ENCODE data around the gene MASP1.

- no peak for TF ChIP-seq EP300 (IDR thresholded peaks at IDR 0.05; ENCODE audit: borderline replicate concordance)
- no peak for TF ChIP-seq CEBPB (IDR thresholded peaks at IDR 0.05)
- TF ChIP-seq NFIC (IDR thresholded peaks at IDR 0.05), result no peak
- TF ChIP-seq, protein P1, sequence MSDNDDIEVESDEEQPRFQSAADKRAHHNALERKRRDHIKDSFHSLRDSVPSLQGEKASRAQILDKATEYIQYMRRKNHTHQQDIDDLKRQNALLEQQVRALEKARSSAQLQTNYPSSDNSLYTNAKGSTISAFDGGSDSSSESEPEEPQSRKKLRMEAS (IDR thresholded peaks at IDR 0.05), result no peak
- TF ChIP-seq, protein P2, sequence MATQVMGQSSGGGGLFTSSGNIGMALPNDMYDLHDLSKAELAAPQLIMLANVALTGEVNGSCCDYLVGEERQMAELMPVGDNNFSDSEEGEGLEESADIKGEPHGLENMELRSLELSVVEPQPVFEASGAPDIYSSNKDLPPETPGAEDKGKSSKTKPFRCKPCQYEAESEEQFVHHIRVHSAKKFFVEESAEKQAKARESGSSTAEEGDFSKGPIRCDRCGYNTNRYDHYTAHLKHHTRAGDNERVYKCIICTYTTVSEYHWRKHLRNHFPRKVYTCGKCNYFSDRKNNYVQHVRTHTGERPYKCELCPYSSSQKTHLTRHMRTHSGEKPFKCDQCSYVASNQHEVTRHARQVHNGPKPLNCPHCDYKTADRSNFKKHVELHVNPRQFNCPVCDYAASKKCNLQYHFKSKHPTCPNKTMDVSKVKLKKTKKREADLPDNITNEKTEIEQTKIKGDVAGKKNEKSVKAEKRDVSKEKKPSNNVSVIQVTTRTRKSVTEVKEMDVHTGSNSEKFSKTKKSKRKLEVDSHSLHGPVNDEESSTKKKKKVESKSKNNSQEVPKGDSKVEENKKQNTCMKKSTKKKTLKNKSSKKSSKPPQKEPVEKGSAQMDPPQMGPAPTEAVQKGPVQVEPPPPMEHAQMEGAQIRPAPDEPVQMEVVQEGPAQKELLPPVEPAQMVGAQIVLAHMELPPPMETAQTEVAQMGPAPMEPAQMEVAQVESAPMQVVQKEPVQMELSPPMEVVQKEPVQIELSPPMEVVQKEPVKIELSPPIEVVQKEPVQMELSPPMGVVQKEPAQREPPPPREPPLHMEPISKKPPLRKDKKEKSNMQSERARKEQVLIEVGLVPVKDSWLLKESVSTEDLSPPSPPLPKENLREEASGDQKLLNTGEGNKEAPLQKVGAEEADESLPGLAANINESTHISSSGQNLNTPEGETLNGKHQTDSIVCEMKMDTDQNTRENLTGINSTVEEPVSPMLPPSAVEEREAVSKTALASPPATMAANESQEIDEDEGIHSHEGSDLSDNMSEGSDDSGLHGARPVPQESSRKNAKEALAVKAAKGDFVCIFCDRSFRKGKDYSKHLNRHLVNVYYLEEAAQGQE (IDR thresholded peaks at IDR 0.05; ENCODE audit: low read depth), result no peak
- TF ChIP-seq USF1 (IDR thresholded peaks at IDR 0.05), result no peak
- no peak for TF ChIP-seq YY1 (IDR thresholded peaks at IDR 0.05; ENCODE audit: low read depth)
Measured at GRCh38 chr3:187252311-187252710, 39.2 kb downstream of the MASP1 start.
